ENCODE results near the gene CENPVL2. TPM values are rescaled to one million over a fixed set of nuclear protein-coding genes. Genes with fewer than 3 reads are reported as not detected.
"Not testable (repeated sequence)": the region's sequence is repeated elsewhere in the genome, so short reads cannot be mapped to it uniquely, and the experiment has no call there.

CENPVL2 gene
- total RNA-seq, result not detected in 2 replicates

- not testable (repeated sequence) for H3K4me3 ChIP-seq (ENCODE audit: low read depth, low read length); DNase-seq (ENCODE audit: low read depth)
These were observed at the start of gene CENPVL2 for GRCh38 chrX:51682720-51683062. TSS of gene CENPVL2 (minus strand) at chrX:51682831. CDS start at chrX:51682831, 0 bp downstream.

- DNase-seq (ENCODE audit: low read depth), result no peak
- TF ChIP-seq CTCF (IDR thresholded peaks at IDR 0.05; ENCODE audit: insufficient read depth, low read depth, low read length), result no peak
- no peak overlapping the region for H3K4me3 ChIP-seq (ENCODE audit: low read depth, low read length)
These were observed 45.6 kb upstream of the CENPVL2 start for GRCh38 chrX:51728202-51728601.

GRCh38 chrX:51712943-51713647, 30.5 kb upstream of the CENPVL2 start:
- H3K4me3 ChIP-seq (ENCODE audit: low read depth, low read length); DNase-seq (ENCODE audit: low read depth): not testable (repeated sequence)

GRCh38 chrX:51710277-51711164, 27.9 kb upstream of the CENPVL2 start, which contains the start of gene CENPVL1:
TSS of gene CENPVL1 (plus strand) at chrX:51710512. CDS start at chrX:51710512, 0 bp downstream.
- DNase-seq (ENCODE audit: low read depth); H3K4me3 ChIP-seq (ENCODE audit: low read depth, low read length): not testable (repeated sequence)

GRCh38 chrX:51697397-51697796, 14.8 kb upstream of the CENPVL2 start:
- no peak for TF ChIP-seq CTCF (IDR thresholded peaks at IDR 0.05; ENCODE audit: insufficient read depth, low read depth, low read length)
- no peak for DNase-seq (ENCODE audit: low read depth)

GRCh38 chrX:51694254-51694653, 11.6 kb upstream of the CENPVL2 start:
- no peak overlapping the region for H3K4me3 ChIP-seq (ENCODE audit: low read depth, low read length)
- DNase-seq (ENCODE audit: low read depth), result no peak
- no peak for TF ChIP-seq CTCF (IDR thresholded peaks at IDR 0.05; ENCODE audit: insufficient read depth, low read depth, low read length)

More at GRCh38 chrX:51697397-51697796, 14.8 kb upstream of the CENPVL2 start:
- no peak overlapping the region for H3K4me3 ChIP-seq (ENCODE audit: low read depth, low read length)

GRCh38 chrX:51681808-51682719, 567 bp downstream of the CENPVL2 start:
- not testable (repeated sequence) for H3K4me3 ChIP-seq (ENCODE audit: low read depth, low read length); DNase-seq (ENCODE audit: low read depth)

- H3K4me3 ChIP-seq (ENCODE audit: low read depth, low read length); DNase-seq (ENCODE audit: low read depth): not testable (repeated sequence)
These were observed 2.8 kb downstream of the CENPVL2 start for GRCh38 chrX:51679689-51680433.

Data from fibroblast of villous mesenchyme (primary cell).